SK-N-SH treated with all-trans-retinoic acid at 6 μM for 48 hours (cell line): ENCODE measurements around the gene TMEM81.

Source experiments
- ATAC-seq: fragments of 200-7000 bp; cut with Tn5 transposase; 3 replicates; pipeline ENCODE4 v1.9.1; 2020; ENCODE audit warnings: mild to moderate bottlenecking, moderate library complexity
- ARNTL ChIP-seq: fragments of 450-650 bp; formaldehyde crosslinking; IDR thresholded peaks from 2 replicates; pipeline ENCODE4 v1.5.0; 2020; ENCODE audit warnings: low read depth, mild to moderate bottlenecking, moderate library complexity, borderline replicate concordance
- BACH2 ChIP-seq: fragments of 250-450 bp; sonication (Bioruptor Pico); IDR thresholded peaks from 2 replicates; pipeline ENCODE4 v1.9.0; 2021; ENCODE audit warnings: mild to moderate bottlenecking, borderline replicate concordance
- CREB5 ChIP-seq: fragments of 250-450 bp; sonication (Bioruptor Pico); IDR thresholded peaks from 2 replicates; pipeline ENCODE4 v1.5.1; 2020; ENCODE audit warnings: low read depth, mild to moderate bottlenecking, moderate library complexity
- CSDC2 ChIP-seq: fragments of 250-450 bp; sonication (Bioruptor Pico); IDR thresholded peaks from 2 replicates; pipeline ENCODE4 v1.5.0; 2020; ENCODE audit warnings: mild to moderate bottlenecking, moderate library complexity
- CSRNP3 ChIP-seq: fragments of 250-450 bp; sonication (Bioruptor Pico); IDR thresholded peaks from 2 replicates; pipeline ENCODE4 v1.5.1; 2021; ENCODE audit warnings: mild to moderate bottlenecking, moderate library complexity
- ESRRG ChIP-seq: fragments of 250-450 bp; sonication (Bioruptor Pico); IDR thresholded peaks from 2 replicates; pipeline ENCODE4 v1.6.1; 2021; ENCODE audit warnings: mild to moderate bottlenecking
- GLIS3 ChIP-seq: fragments of 250-450 bp; sonication (Bioruptor Pico); IDR thresholded peaks from 2 replicates; pipeline ENCODE4 v1.5.0; 2020; ENCODE audit warnings: mild to moderate bottlenecking, moderate library complexity
- ISL1 ChIP-seq: fragments of 250-450 bp; sonication (Bioruptor Pico); IDR thresholded peaks from 2 replicates; pipeline ENCODE4 v2.1.2; 2022; ENCODE audit warnings: mild to moderate bottlenecking, moderate library complexity
- OSR1 ChIP-seq: fragments of 250-450 bp; sonication (Bioruptor Pico); IDR thresholded peaks from 2 replicates; pipeline ENCODE4 v1.8.0; 2022; ENCODE audit warnings: moderate library complexity, mild to moderate bottlenecking, inconsistent platforms
- PATZ1 ChIP-seq: fragments of 250-450 bp; sonication (Bioruptor Pico); IDR thresholded peaks from 2 replicates; pipeline ENCODE4 v1.8.0; 2020; ENCODE audit warnings: mild to moderate bottlenecking, moderate library complexity, borderline replicate concordance
- POU6F1 ChIP-seq: fragments of 250-450 bp; sonication (Bioruptor Pico); IDR thresholded peaks from 2 replicates; pipeline ENCODE4 v1.8.0; 2021; ENCODE audit warnings: low read depth, mild to moderate bottlenecking, moderate library complexity, borderline replicate concordance
- PPARA ChIP-seq: fragments of 250-450 bp; sonication (Bioruptor Pico); IDR thresholded peaks from 2 replicates; pipeline ENCODE4 v1.5.0; 2020; ENCODE audit warnings: mild to moderate bottlenecking, borderline replicate concordance
- RARB ChIP-seq: fragments of 250-450 bp; sonication (Bioruptor Pico); IDR thresholded peaks from 2 replicates; pipeline ENCODE4 v1.8.0; 2021; ENCODE audit warnings: mild to moderate bottlenecking, moderate library complexity
- SNAI2 ChIP-seq: fragments of 250-450 bp; sonication (Bioruptor Pico); IDR thresholded peaks from 2 replicates; pipeline ENCODE4 v1.5.0; 2020; ENCODE audit warnings: mild to moderate bottlenecking, moderate library complexity
- TCF4 ChIP-seq: fragments of 250-450 bp; sonication (Bioruptor Pico); IDR thresholded peaks from 2 replicates; pipeline ENCODE4 v1.8.0; 2021; ENCODE audit warnings: mild to moderate bottlenecking, moderate library complexity, borderline replicate concordance
- TOX ChIP-seq: fragments of 250-450 bp; sonication (Bioruptor Pico); IDR thresholded peaks from 2 replicates; pipeline ENCODE4 v1.8.0; 2021; ENCODE audit warnings: mild to moderate bottlenecking, moderate library complexity, borderline replicate concordance
- TSHZ2 ChIP-seq: fragments of 250-450 bp; sonication (Bioruptor Pico); IDR thresholded peaks from 2 replicates; pipeline ENCODE4 v1.5.0; 2020; ENCODE audit warnings: mild to moderate bottlenecking, moderate library complexity
- ZC3H10 ChIP-seq: fragments of 250-450 bp; sonication (Bioruptor Pico); IDR thresholded peaks from 2 replicates; pipeline ENCODE4 v1.5.1; 2021; ENCODE audit warnings: mild to moderate bottlenecking, moderate library complexity
- ZFP3 ChIP-seq: fragments of 250-450 bp; sonication (Bioruptor Pico); IDR thresholded peaks from 2 replicates; pipeline ENCODE4 v1.5.0; 2020; ENCODE audit warnings: mild to moderate bottlenecking, moderate library complexity
- ZFP30 ChIP-seq: fragments of 450-650 bp; formaldehyde crosslinking; IDR thresholded peaks from 2 replicates; pipeline ENCODE4 v1.5.0; 2022; ENCODE audit warnings: mild to moderate bottlenecking, moderate library complexity
- ZNF8 ChIP-seq: fragments of 450-650 bp; formaldehyde crosslinking; IDR thresholded peaks from 2 replicates; pipeline ENCODE4 v1.5.0; 2020; ENCODE audit warnings: mild to moderate bottlenecking, moderate library complexity

TMEM81 gene

GRCh38 chr1:205129447-205130029, 45.3 kb upstream of the TMEM81 start:
- no peak for ATAC-seq
- no peak for TF ChIP-seq RARB (CRISPR knock-in tag)
- no peak for TF ChIP-seq ZFP30 (CRISPR knock-in tag)
- no peak for TF ChIP-seq ESRRG

- no peak for ATAC-seq
- TF ChIP-seq CREB5 (CRISPR knock-in tag): no peak
- no peak for TF ChIP-seq ISL1 (CRISPR knock-in tag)
- TF ChIP-seq RARB (CRISPR knock-in tag): no peak
- no peak for TF ChIP-seq BACH2 (CRISPR knock-in tag)
- TF ChIP-seq, all 23 proteins: peak for 0
These were observed 43.8 kb upstream of the TMEM81 start for GRCh38 chr1:205128050-205128449.

- ATAC-seq: no peak
- TF ChIP-seq CREB5 (CRISPR knock-in tag) (no peak), PPARA (CRISPR knock-in tag) (no peak), SNAI2 (CRISPR knock-in tag) (no peak), TOX (no peak), PATZ1 (CRISPR knock-in tag) (no peak), POU6F1 (CRISPR knock-in tag) (no peak), GLIS3 (CRISPR knock-in tag) (no peak), ZNF8 (CRISPR knock-in tag) (no peak), RARB (CRISPR knock-in tag) (no peak), ZC3H10 (CRISPR knock-in tag) (no peak), TSHZ2 (CRISPR knock-in tag) (no peak)
These were observed 43.4 kb upstream of the TMEM81 start for GRCh38 chr1:205127646-205128045.

- no peak for TF ChIP-seq PATZ1 (CRISPR knock-in tag)
- no peak for TF ChIP-seq ZFP30 (CRISPR knock-in tag)
- TF ChIP-seq BACH2 (CRISPR knock-in tag): no peak
- TF ChIP-seq OSR1 (CRISPR knock-in tag): no peak
- TF ChIP-seq CSDC2: no peak
- no peak for TF ChIP-seq ARNTL (CRISPR knock-in tag)
- TF ChIP-seq RARB (CRISPR knock-in tag): no peak
- no peak for TF ChIP-seq CREB5 (CRISPR knock-in tag)
- no peak for TF ChIP-seq CSRNP3 (CRISPR knock-in tag)
- TF ChIP-seq GLIS3 (CRISPR knock-in tag): no peak
- no peak for TF ChIP-seq ZFP3 (CRISPR knock-in tag)
- no peak for TF ChIP-seq TCF4
- no peak for TF ChIP-seq TOX
- no peak for ATAC-seq
These were observed 40.5 kb upstream of the TMEM81 start for GRCh38 chr1:205124726-205125125.
